A549 (cell line): ENCODE measurements around the gene ALKAL2. TPM values are rescaled to one million over a fixed set of nuclear protein-coding genes. Genes with fewer than 3 reads are reported as not detected.

Source experiments
- ATAC-seq, 2 experiments: fragments of 200-7000 bp in 1 of 2; fragments of >200 bp in 1 of 2; cut with Nextera tagmentation in 1 of 2; cut with Tn5 transposase in 1 of 2; 3 replicates each; pipeline versions ENCODE4 v1.8.0 to v1.9.1; 2018 to 2020; ENCODE audit warnings: mild to moderate bottlenecking in 1 of 2, moderate library complexity in 1 of 2
- CTCF ChIA-PET: fragments of 300-600 bp; sonication (Branson Sonifier 250); formaldehyde crosslinking; extraction: SDS; loops from one replicate; lab custom pipeline; 2021; ENCODE audit warnings: antibody characterized with exemption, inconsistent platforms; lab: Yijun Ruan, JAX
- POLR2A ChIA-PET: fragments of 350-600 bp; formaldehyde crosslinking; extraction: SDS; loops from one replicate; lab custom pipeline; 2021; ENCODE audit warnings: antibody characterized with exemption, inconsistent platforms; lab: Yijun Ruan, JAX
- DNase-seq, 2 experiments: peaks; one replicate each; pipeline versions ENCODE4 v3.0.0 to v3.0.0-alpha.2; 2011 to 2016; ENCODE audit warnings: low read depth in 1 of 2, low spot score in 1 of 2
- FAIRE-seq: peaks from 2 replicates; lab custom pipeline; 2011; peaks lifted over from hg19 to GRCh38; lab: Jason Lieb, UNC
- H3K27ac ChIP-seq, 2 experiments: fragments of >200 bp; sonication (Bioruptor Twin); formaldehyde crosslinking; 3 replicates each; pipeline ENCODE4 v1.5.1; 2016 to 2017
- H3K4me1 ChIP-seq: fragments of >200 bp; sonication (Bioruptor Twin); formaldehyde crosslinking; 3 replicates; pipeline ENCODE4 v1.6.1; 2016
- H3K4me2 ChIP-seq: fragments of >200 bp; sonication (Bioruptor Twin); formaldehyde crosslinking; 3 replicates; pipeline ENCODE4 v1.6.1; 2016
- H3K4me3 ChIP-seq: fragments of >200 bp; sonication (Bioruptor Twin); formaldehyde crosslinking; 3 replicates; pipeline ENCODE4 v1.5.1; 2016
- H3K9me3 ChIP-seq: fragments of >200 bp; sonication (Bioruptor Twin); formaldehyde crosslinking; 3 replicates; pipeline ENCODE4 v1.6.1; 2016
- ATOH8 ChIP-seq: fragments of 250-450 bp; sonication (Bioruptor Pico); IDR thresholded peaks from 2 replicates; pipeline ENCODE4 v1.5.0; 2020; ENCODE audit warnings: low read depth, mild to moderate bottlenecking, moderate library complexity
- BCL3 ChIP-seq: fragments of >200 bp; sonication (Bioruptor Twin); formaldehyde crosslinking; IDR thresholded peaks from 3 replicates; pipeline ENCODE4 v1.6.1; 2016
- BHLHE40 ChIP-seq: IDR thresholded peaks from 2 replicates; pipeline ENCODE4 v1.6.1; 2012; ENCODE audit warnings: low read depth, low read length, inconsistent platforms
- CHD4 ChIP-seq: fragments of 200-600 bp; sonication (generic); IDR thresholded peaks from 2 replicates; pipeline ENCODE4 v1.6.1; 2016; ENCODE audit warnings: antibody characterized with exemption, mild to moderate bottlenecking, borderline replicate concordance
- EHF ChIP-seq: fragments of 250-450 bp; sonication (Bioruptor Pico); IDR thresholded peaks from 2 replicates; pipeline ENCODE4 v1.5.0; 2020; ENCODE audit warnings: mild to moderate bottlenecking
- ESRRA ChIP-seq: fragments of 150-350 bp; IDR thresholded peaks from 2 replicates; pipeline ENCODE4 v1.6.1; 2014; ENCODE audit warnings: mild to moderate bottlenecking, low read length, borderline replicate concordance
- FOSB ChIP-seq: fragments of 250-450 bp; sonication (Bioruptor Pico); IDR thresholded peaks from 2 replicates; pipeline ENCODE4 v1.5.0; 2020; ENCODE audit warnings: mild to moderate bottlenecking, moderate library complexity
- FOSL2 ChIP-seq, 2 experiments: fragments of 450-650 bp in 1 of 2; fragments of >200 bp in 1 of 2; sonication (Bioruptor Twin) in 1 of 2; formaldehyde crosslinking; IDR thresholded peaks; 2 replicates each; pipeline versions ENCODE4 v1.5.0 to v1.6.1; 2016 to 2020; ENCODE audit warnings: mild to moderate bottlenecking in 1 of 2, moderate library complexity in 1 of 2
- FOXS1 ChIP-seq: fragments of 250-450 bp; sonication (Bioruptor Pico); IDR thresholded peaks from 2 replicates; pipeline ENCODE4 v1.5.0; 2020; ENCODE audit warnings: mild to moderate bottlenecking, moderate library complexity
- HMGXB4 ChIP-seq: fragments of 250-450 bp; sonication (Bioruptor Pico); IDR thresholded peaks from 2 replicates; pipeline ENCODE4 v1.5.0; 2021; ENCODE audit warnings: mild to moderate bottlenecking, moderate library complexity, borderline replicate concordance
- HOXA7 ChIP-seq: fragments of 250-450 bp; sonication (Bioruptor Pico); IDR thresholded peaks from 2 replicates; pipeline ENCODE4 v1.5.0; 2020; ENCODE audit warnings: mild to moderate bottlenecking, moderate library complexity
- HOXB5 ChIP-seq: fragments of 250-450 bp; sonication (Bioruptor Pico); IDR thresholded peaks from 2 replicates; pipeline ENCODE4 v1.5.0; 2020; ENCODE audit warnings: mild to moderate bottlenecking, moderate library complexity
- JUNB ChIP-seq: fragments of >200 bp; sonication (Bioruptor Twin); formaldehyde crosslinking; IDR thresholded peaks from 2 replicates; pipeline ENCODE4 v1.6.1; 2016
- KDM1A ChIP-seq: fragments of 200-600 bp; sonication (generic); IDR thresholded peaks from 2 replicates; pipeline ENCODE4 v1.6.1; 2016; ENCODE audit warnings: low read depth, mild to moderate bottlenecking
- KDM5A ChIP-seq: fragments of 200-600 bp; sonication (generic); IDR thresholded peaks from 2 replicates; pipeline ENCODE4 v1.6.1; 2016; ENCODE audit warnings: antibody characterized with exemption, mild to moderate bottlenecking
- MAFK ChIP-seq: fragments of 450-650 bp; IDR thresholded peaks from 2 replicates; pipeline ENCODE4 v1.6.1; 2014; ENCODE audit not compliant: partially characterized antibody
- MAX ChIP-seq: IDR thresholded peaks from 2 replicates; pipeline ENCODE4 v1.6.1; 2012
- MAZ ChIP-seq: fragments of 150-350 bp; IDR thresholded peaks from 2 replicates; pipeline ENCODE4 v1.6.1; 2014; ENCODE audit warnings: antibody characterized with exemption, low read depth, low read length, borderline replicate concordance
- MYC ChIP-seq: IDR thresholded peaks from 2 replicates; pipeline ENCODE4 v1.6.1; 2012; ENCODE audit warnings: mild to moderate bottlenecking, inconsistent platforms, low read length, improper control_type of control experiment, borderline replicate concordance
- PBX3 ChIP-seq: IDR thresholded peaks from 2 replicates; pipeline ENCODE4 v1.6.1; 2012
- RARB ChIP-seq: fragments of 250-450 bp; sonication (Bioruptor Pico); IDR thresholded peaks from 2 replicates; pipeline ENCODE4 v1.8.0; 2021; ENCODE audit warnings: mild to moderate bottlenecking, moderate library complexity
- RCOR1 ChIP-seq: fragments of 150-350 bp; IDR thresholded peaks from 2 replicates; pipeline ENCODE4 v1.6.1; 2014; ENCODE audit warnings: antibody characterized with exemption, low read length, low read depth
- RFX5 ChIP-seq: fragments of 450-650 bp; IDR thresholded peaks from 2 replicates; pipeline ENCODE4 v1.7.1; 2014; ENCODE audit warnings: antibody characterized with exemption, mild to moderate bottlenecking, moderate library complexity
- RNF2 ChIP-seq: fragments of 200-600 bp; sonication (generic); IDR thresholded peaks from 2 replicates; pipeline ENCODE4 v1.6.1; 2016; ENCODE audit warnings: low read depth, mild to moderate bottlenecking, antibody characterized with exemption, moderate library complexity, borderline replicate concordance
- SREBF2 ChIP-seq: fragments of 450-650 bp; IDR thresholded peaks from 2 replicates; pipeline ENCODE4 v1.6.1; 2014; ENCODE audit warnings: mild to moderate bottlenecking, moderate library complexity
- TFCP2L1 ChIP-seq: fragments of 250-450 bp; sonication (Bioruptor Pico); IDR thresholded peaks from 2 replicates; pipeline ENCODE4 v1.5.0; 2021; ENCODE audit warnings: mild to moderate bottlenecking
- TP53 ChIP-seq: fragments of 250-450 bp; sonication (Bioruptor Pico); IDR thresholded peaks from 2 replicates; pipeline ENCODE4 v1.5.0; 2021; ENCODE audit warnings: mild to moderate bottlenecking, moderate library complexity
- USF2 ChIP-seq: fragments of 450-650 bp; IDR thresholded peaks from 2 replicates; pipeline ENCODE4 v1.6.1; 2014; ENCODE audit warnings: antibody characterized with exemption
- ZFP36 ChIP-seq: fragments of 450-650 bp; IDR thresholded peaks from 2 replicates; pipeline ENCODE4 v1.6.1; 2014; ENCODE audit warnings: borderline replicate concordance; ENCODE audit not compliant: partially characterized antibody
- ZNF302 ChIP-seq: fragments of 250-450 bp; sonication (Bioruptor Pico); IDR thresholded peaks from 2 replicates; pipeline ENCODE4 v1.9.0; 2021; ENCODE audit warnings: inconsistent platforms, mild to moderate bottlenecking, moderate library complexity
- ZSCAN20 ChIP-seq: fragments of 250-450 bp; sonication (Bioruptor Pico); IDR thresholded peaks from 2 replicates; pipeline ENCODE4 v1.8.0; 2022; ENCODE audit warnings: mild to moderate bottlenecking, moderate library complexity
- WGBS: methylation state at CpG from one replicate; pipeline ENCODE4 v1.1.6; 2017; ENCODE audit errors: missing lambda C conversion rate; 5-methylcytosine and 5-hydroxymethylcytosine counted together
- polyA plus RNA-seq, 4 experiments: library from polyadenylated mRNA; depleted of rRNA in 3 of 4; stranded (reverse); fragments of >200 nt; fragmentation: RNase III in 1 of 4; extraction: RNeasy Plus Mini Kit Qiagen cat#74134 plus additional on column Dnase treatment in 1 of 4; gene quantifications; 2 replicates in 3 of 4; 3 replicates in 1 of 4; pipeline ENCODE4 v1.2.3, GENCODE V29; 2011 to 2017

ALKAL2 gene
- polyA plus RNA-seq, 2 of the 4 experiments (the other 2 are of a cell fraction), result not detected

- CTCF ChIA-PET, result interaction anchor here (1.6 kb wide), 1 partner anchor 32 kb away, joined by 3 read pairs; no protein-coding TSS in a partner anchor
- POLR2A ChIA-PET, result no interaction called here
- Histone ChIP-seq H3K4me1 (peaks cover 16% of the 10 kb centered on the region), H3K4me3 (no peak overlapping the region), H3K27ac (no peak overlapping the region), H3K4me2 (no peak overlapping the region), H3K9me3 (no peaks in the 10 kb centered on the region)
- WGBS, result 73% methylated on average over 20 of the region's 20 CpGs
- ATAC-seq (no peak), DNase-seq (no peak), FAIRE-seq (no peak)
- TF ChIP-seq FOSB (no peak), RNF2 (no peak), CHD4 (no peak), USF2 (no peak), PBX3 (no peak), HOXB5 (CRISPR knock-in tag) (no peak), HOXA7 (CRISPR knock-in tag) (no peak), EHF (CRISPR knock-in tag) (no peak), MAX (no peak), ESRRA (no peak), JUNB (no peak), KDM1A (no peak), BHLHE40 (no peak), HMGXB4 (CRISPR knock-in tag) (no peak), MYC (no peak), BCL3 (no peak), ATOH8 (CRISPR knock-in tag) (no peak), TP53 (CRISPR knock-in tag) (no peak)
Measured at GRCh38 chr2:286774-287392, 1.0 kb downstream of the ALKAL2 start.

GRCh38 chr2:286035-286434 lies 1.9 kb downstream of the ALKAL2 start:
- no peak overlapping the region for H3K4me3 ChIP-seq

More at GRCh38 chr2:286035-286434, 1.9 kb downstream of the ALKAL2 start:
- ATAC-seq (no peak), FAIRE-seq (no peak), DNase-seq (no peak)
- Histone ChIP-seq H3K9me3 (no peaks in the 10 kb centered on the region), H3K4me1 (peaks cover 16% of the 10 kb centered on the region), H3K27ac (no peak overlapping the region), H3K4me2 (no peak overlapping the region)
- POLR2A ChIA-PET, result no interaction called here
- 74% methylated on average over 6 of the region's 6 CpGs for WGBS
- TF ChIP-seq FOSL2 (IDR thresholded peaks at IDR 0.05) (no peak), FOSL2 (CRISPR knock-in tag; IDR thresholded peaks at IDR 0.05) (no peak), SREBF2 (no peak), USF2 (no peak), MAZ (no peak), MAFK (no peak), BHLHE40 (no peak), ESRRA (no peak), ZNF302 (CRISPR knock-in tag) (no peak), KDM5A (no peak), ZFP36 (no peak), RCOR1 (no peak), RARB (no peak), HOXA7 (CRISPR knock-in tag) (no peak), RFX5 (no peak), FOXS1 (CRISPR knock-in tag) (no peak), EHF (CRISPR knock-in tag) (no peak), ZSCAN20 (CRISPR knock-in tag) (no peak), TFCP2L1 (CRISPR knock-in tag) (no peak)
- CTCF ChIA-PET, result interaction anchor here (0.7 to 1.4 kb wide), 2 partner anchors 267 to 268 kb away, joined by 3 to 4 read pairs; no protein-coding TSS in a partner anchor
